ENCODE data around the gene RPP25L.
"Not testable (repeated sequence)": the region's sequence is repeated elsewhere in the genome, so short reads cannot be mapped to it uniquely, and the experiment has no call there.

RPP25L gene, protein sequence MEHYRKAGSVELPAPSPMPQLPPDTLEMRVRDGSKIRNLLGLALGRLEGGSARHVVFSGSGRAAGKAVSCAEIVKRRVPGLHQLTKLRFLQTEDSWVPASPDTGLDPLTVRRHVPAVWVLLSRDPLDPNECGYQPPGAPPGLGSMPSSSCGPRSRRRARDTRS

DNA sequence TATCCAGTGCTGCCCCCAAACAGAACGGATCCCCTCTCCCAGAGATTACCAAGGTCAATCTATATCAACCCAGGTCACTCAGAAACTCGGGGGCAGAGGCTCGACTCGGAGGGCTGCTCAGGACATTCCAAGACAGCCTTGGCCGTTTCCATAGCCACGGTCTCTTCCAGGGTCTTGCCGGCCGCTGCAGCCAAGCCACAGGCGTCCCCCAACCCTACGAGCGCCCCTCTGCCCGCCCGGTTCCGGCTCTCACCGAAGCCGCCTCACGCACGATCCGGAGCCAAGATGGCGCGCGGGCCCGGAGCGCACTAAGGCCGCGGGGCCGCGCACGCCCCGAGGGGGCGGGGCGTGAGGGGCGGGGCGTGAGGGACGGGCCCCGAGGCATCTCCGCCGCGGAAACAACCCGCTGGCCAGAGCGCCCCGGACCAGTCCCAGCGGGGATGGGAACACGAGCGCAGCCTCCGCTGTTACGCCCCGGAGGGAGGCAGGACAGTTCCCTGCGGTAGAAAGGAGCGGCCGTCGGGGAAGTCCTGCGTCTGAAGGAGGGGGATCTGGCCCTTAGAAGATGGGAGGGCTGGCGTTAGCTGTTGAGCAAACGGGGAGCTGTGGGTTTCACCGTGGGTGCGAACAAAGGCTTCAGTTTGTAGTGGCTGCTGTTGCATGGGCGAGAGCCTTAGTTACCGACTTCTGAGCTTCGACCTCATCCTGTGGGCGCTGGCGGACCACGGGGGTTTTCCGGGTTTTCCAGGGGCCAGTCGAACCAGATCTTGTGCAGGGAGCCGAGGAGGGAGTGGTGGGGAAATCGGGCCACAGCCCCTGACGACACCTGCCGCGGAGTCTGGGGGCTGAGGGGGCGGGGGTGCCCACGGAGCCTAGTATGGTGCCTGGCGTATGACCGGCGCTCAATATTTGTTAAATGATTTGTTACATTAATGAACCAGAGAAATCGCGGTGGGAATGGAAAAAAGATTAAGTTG, at the start of gene RPP25L:
Gene RPP25L, minus strand, starts transcription at position 287 of the 977 bp plus-strand sequence. CDS start 801 bp downstream, outside the sequence.
- peak; percentile 83 for DNase-seq (ENCODE audit: low spot score)

DNA sequence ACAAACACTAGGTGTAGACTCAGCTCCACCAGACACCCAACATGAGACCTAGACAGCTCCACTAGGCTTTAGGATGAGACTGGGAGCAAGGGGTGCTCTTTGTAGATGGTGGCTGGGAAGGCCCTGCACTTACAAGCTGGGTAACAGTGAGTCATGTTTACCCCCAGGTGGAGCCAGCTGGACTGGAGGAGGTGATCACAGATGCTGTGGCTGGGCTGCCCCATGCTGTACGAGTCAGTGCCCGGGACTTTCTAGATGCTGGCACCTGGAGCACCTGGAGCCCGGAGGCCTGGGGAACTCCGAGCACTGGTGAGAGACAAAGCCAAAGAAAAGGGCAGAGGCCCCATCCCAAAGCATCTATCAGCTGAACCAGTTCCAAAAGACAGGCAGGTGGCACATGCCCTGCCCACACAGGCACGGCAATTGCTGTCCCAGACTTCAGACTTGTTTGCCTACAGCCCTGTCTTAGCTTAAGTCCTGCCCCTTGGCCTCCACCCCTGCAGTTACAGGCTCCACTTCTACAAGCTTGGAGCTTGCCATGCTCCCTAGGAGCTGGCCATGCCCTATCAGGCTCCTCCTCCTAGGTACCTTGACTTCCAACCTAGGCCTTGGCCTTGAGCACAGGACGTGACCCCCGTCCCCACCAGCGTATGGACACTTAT, 47.8 kb upstream of the RPP25L start:
- no peak for DNase-seq (ENCODE audit: low spot score)

DNA sequence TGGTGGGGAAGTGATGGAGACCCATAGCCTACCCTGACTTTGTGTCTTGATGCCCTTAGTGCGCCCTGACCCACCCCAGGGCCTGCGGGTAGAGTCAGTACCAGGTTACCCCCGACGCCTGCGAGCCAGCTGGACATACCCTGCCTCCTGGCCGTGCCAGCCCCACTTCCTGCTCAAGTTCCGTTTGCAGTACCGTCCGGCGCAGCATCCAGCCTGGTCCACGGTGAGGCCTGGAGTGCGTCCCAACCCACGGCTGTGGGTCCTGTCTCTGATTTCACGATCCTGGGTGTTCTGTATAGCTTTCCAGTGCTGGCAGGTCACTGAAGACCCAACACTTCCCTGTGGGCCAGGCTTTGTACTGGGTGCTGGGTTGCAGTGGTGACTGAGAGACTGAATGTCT, 46.6 kb upstream of the RPP25L start:
- DNase-seq (ENCODE audit: low spot score) = no peak

GRCh38 chr9:34656992-34657391, 45.1 kb upstream of the RPP25L start:
- DNase-seq (ENCODE audit: low spot score) = no peak

- no peak for DNase-seq (ENCODE audit: low spot score)
Measured at GRCh38 chr9:34655394-34655793, 43.5 kb upstream of the RPP25L start.

- DNase-seq (ENCODE audit: low spot score) = no peak
Measured at GRCh38 chr9:34654323-34655051, 42.6 kb upstream of the RPP25L start.

DNA sequence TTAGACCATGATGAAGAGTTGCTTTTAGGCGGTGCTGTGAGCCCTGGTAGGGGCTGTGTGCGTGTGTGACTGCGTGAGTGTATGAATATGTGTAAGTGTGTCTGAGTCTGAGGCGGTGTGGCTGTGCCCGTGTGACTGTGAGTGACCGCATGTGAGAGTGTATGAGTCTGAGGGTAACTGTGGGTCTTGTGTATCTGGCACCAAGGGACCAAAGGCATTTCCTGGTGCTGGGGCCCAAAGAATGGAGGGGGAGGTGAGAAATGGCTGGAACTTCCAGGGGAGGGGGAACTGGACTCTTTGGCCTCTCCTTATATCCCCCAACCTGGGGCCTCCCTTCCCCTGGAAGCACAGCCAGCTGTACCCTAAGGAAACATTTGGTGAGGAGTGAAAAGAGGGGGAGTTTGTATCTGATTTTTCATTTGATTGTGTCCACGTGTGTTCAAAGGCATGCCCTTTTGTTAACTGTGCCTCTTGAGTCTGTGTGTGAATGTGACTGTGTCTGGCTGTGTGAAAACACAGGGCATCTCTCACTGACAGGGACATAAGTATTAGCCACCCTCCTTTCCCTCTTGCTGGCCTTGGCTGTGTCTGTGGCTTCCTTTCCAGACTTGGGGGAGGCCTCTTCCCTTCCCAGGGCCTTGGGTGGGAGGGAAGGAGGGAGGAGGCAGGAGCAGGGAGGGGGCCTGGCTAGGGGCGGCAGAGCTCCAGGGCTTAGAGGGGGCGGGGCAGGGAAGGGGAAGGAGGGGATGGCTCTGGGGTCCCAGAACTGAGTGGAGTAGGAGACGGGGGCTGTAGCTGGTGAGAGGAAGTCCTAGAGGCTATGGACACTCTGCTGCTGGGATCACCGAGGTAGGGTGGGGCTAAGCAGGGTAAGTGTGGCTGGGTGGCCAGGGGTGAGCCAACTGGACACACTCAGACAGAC, 41.5 kb upstream of the RPP25L start:
- DNase-seq (ENCODE audit: low spot score) = no peak

DNA sequence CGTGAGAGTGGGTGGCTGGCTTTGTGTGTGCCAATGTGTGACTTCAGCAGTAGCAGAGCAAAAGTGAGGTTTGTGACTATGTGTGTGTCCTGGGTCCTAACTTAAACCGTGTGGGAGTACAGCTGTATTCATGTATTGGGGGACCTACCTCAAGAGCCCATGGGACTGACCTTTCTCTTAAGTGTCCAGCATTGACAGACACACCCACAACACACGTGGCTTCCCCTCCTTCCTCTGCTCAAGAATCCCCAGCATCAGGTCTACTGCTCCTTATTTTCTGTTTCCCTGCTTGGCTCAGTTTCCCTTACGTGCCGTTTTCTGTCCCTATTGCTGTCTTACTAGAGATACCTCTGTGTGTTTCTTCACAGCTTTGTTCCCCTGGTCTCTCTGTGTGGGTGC, 40.7 kb upstream of the RPP25L start:
- no peak for DNase-seq (ENCODE audit: low spot score)

- DNase-seq (ENCODE audit: low spot score) = peak; percentile 76
Measured at GRCh38 chr9:34651876-34652601, 40.1 kb upstream of the RPP25L start, which contains the start of gene IL11RA. TSS of gene IL11RA (plus strand) at chr9:34652185. CDS start at chr9:34655218, 3,033 bp downstream.

- no peak for DNase-seq (ENCODE audit: low spot score)
Measured at GRCh38 chr9:34651321-34651720, 39.4 kb upstream of the RPP25L start.

- DNase-seq (ENCODE audit: low spot score) = no peak
Measured at GRCh38 chr9:34650816-34651215, 38.9 kb upstream of the RPP25L start.

- no peak for DNase-seq (ENCODE audit: low spot score)
Measured at GRCh38 chr9:34648673-34649072, 36.8 kb upstream of the RPP25L start.

DNA sequence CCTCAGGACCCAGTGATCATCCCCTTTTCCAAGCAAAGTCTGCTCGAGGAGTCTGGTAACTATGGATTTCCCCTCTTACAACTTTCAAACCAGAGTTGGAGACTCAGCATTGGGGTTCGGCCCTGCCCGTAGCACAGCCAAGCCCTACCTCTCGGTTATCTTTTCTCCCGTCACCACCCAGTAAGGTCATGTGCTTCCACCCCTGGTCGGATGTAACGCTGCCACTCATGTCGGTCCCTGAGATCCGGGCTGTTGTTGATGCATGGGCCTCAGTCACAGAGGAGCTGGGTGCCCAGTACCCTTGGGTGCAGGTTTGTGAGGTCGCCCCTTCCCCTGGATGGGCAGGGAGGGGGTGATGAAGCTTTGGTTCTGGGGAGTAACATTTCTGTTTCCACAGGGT, 35.8 kb upstream of the RPP25L start:
- DNase-seq (ENCODE audit: low spot score) = no peak

GRCh38 chr9:34647084-34647403, 35.1 kb upstream of the RPP25L start:
- DNase-seq (ENCODE audit: low spot score) = no peak

DNA sequence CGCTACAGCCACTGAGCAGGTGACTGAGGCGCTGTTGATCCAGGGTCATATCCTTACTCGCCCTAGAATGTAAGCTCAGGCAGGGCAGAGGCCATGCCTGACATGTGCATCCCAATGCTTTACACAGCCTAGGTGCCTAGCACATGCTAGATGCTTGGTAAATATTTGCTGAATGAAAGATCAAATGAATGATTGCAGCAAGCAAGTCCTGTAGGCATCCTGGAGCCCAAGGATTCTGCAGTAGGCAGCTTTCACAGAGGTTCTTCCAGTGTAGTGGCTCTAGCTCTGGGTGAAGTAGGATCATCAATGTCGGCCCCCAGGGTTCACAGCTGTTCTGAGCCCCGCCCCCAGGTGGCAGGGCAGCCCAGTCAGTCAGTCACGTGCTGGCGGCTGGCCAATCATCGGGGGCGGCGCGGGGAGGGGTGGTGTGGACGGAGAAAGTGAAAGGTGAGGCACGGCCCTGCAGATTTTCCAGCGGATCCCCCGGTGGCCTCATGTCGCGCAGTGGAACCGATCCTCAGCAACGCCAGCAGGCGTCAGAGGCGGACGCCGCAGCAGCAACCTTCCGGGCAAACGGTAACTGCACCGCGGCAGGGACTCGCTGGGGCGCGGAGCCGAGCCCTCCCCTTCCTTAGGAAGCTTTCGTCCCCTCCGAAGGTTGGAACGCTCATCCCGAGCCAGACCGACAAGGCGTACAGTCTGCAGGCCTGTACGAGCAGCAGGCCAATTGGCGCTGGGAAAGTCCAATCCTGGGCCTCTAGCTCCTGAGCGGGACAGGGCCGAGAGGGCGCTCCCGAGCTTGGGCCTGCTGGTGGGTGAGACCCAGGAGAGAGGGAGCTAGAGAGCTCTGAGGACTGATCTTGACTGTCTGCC, 34.5 kb upstream of the RPP25L start, which contains the start of gene GALT:
Gene GALT, plus strand, starts transcription at position 465 of the 873 bp plus-strand sequence. Its CDS starts 30 bp downstream, at position 495.
- DNase-seq (ENCODE audit: low spot score) = peak; percentile 89

- DNase-seq (ENCODE audit: low spot score) = no peak
Measured at GRCh38 chr9:34644766-34645314, 32.9 kb upstream of the RPP25L start.

DNA sequence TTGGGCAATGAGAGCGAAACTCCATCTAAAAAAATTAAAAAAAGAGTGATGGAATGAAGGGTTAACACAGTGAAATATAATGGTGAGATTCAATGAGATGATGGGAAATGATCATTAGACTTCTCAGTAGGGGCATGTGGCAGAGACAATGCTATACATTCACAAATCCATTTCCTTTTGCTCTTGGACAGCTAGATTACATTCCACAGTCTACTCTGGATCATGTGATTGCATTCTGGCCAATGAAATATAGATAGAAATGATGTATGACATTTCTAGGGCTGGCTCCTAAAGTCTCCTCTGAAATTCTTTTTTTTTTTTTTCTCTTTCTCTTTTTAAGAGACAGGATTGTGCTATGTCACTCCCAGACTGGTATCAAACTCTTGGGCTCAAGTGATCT, 30.8 kb upstream of the RPP25L start:
- DNase-seq (ENCODE audit: low spot score) = no peak

DNA sequence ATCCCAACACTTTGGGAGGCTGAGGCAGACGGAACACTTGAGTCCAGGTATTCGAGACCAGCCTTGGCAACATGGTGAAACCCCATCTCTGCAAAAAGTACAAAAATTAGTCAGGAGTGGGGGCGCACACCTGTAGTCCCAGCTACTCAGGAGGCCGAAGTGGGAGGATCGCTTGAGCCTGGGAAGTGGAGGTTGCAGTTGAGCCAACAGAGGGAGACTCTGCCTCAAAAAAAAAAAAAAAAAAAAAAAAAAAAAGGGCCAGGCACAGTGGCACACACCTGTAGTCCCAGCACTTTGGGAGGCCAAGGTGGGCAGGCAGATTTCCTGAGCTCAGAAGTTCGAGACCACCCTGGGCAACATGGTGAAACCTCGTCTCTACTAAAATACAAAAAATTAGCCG, 27.4 kb upstream of the RPP25L start:
- DNase-seq (ENCODE audit: low spot score) = not testable (repeated sequence)

DNA sequence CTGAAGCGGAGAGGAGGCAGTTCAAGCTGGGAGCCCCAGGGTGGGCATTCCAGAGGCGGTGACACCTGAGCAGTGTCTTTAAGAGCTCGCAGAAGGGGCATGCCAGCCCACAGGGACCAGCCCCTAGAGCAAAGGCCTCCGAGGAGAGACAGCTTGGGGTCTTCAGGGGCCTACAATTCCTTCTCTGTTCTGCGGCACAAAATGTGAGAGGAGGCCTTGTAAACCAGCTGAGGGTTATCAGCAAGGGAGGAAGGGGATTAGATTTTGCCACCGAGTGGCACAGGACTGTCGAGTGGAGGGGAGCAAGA, 26.2 kb upstream of the RPP25L start:
- DNase-seq (ENCODE audit: low spot score) = no peak
